GM18498 (cell line): ENCODE data around the gene APBA2.
"Not testable (repeated sequence)": the region's sequence is repeated elsewhere in the genome, so short reads cannot be mapped to it uniquely, and the experiment has no call there.

ENCODE experiments used
- ATAC-seq: cut with Tn5 transposase; IDR thresholded peaks from one replicate; pipeline ENCODE4 v1.9.1; 2021; ENCODE audit warnings: mild to moderate bottlenecking, moderate library complexity; ENCODE audit not compliant: unreplicated experiment

The APBA2 gene

GRCh38 chr15:28994831-28995596 is 109.2 kb downstream of the APBA2 start:
- no peak for ATAC-seq

GRCh38 chr15:28995705-28996104 is 109.9 kb downstream of the APBA2 start:
- ATAC-seq: no peak

GRCh38 chr15:28996289-28996688 is 110.5 kb downstream of the APBA2 start:
- ATAC-seq: no peak

- no peak for ATAC-seq
Measured at GRCh38 chr15:28996953-28997352, 111.2 kb downstream of the APBA2 start.

- ATAC-seq: no peak
Measured at GRCh38 chr15:28997791-28998190, 112.0 kb downstream of the APBA2 start.

- ATAC-seq: no peak
Measured at GRCh38 chr15:28998511-28998910, 112.7 kb downstream of the APBA2 start.

- no peak for ATAC-seq
Measured at GRCh38 chr15:29003191-29003839, 117.5 kb downstream of the APBA2 start.

GRCh38 chr15:29003840-29004233 is 118.1 kb downstream of the APBA2 start:
- no peak for ATAC-seq

GRCh38 chr15:29005931-29006330 is 120.2 kb downstream of the APBA2 start:
- no peak for ATAC-seq

GRCh38 chr15:29008846-29009245 is 123.1 kb downstream of the APBA2 start:
- ATAC-seq: no peak

- ATAC-seq: no peak
Measured at GRCh38 chr15:29012097-29012496, 126.3 kb downstream of the APBA2 start.

GRCh38 chr15:29014493-29014892 is 128.7 kb downstream of the APBA2 start:
- no peak for ATAC-seq

GRCh38 chr15:29016518-29016917 is 130.7 kb downstream of the APBA2 start:
- ATAC-seq: no peak

- no peak for ATAC-seq
Measured at GRCh38 chr15:29018120-29018805, 132.5 kb downstream of the APBA2 start.

- ATAC-seq: no peak
Measured at GRCh38 chr15:29018995-29019976, 133.5 kb downstream of the APBA2 start.

- ATAC-seq: no peak
Measured at GRCh38 chr15:29021857-29022256, 136.1 kb downstream of the APBA2 start.

GRCh38 chr15:29024662-29025061 is 138.9 kb downstream of the APBA2 start:
- no peak for ATAC-seq

GRCh38 chr15:29025411-29025810 is 139.6 kb downstream of the APBA2 start:
- ATAC-seq: not testable (repeated sequence)

- not testable (repeated sequence) for ATAC-seq
Measured at GRCh38 chr15:29028158-29028557, 142.4 kb downstream of the APBA2 start.

GRCh38 chr15:29029651-29030195 is 143.9 kb downstream of the APBA2 start:
- ATAC-seq: no peak
